Stimulated activated CD4-positive, alpha-beta T cell treated with anti-CD3 and anti-CD28 coated beads, TNF-alpha, amount 100 ng/mL, for 24 hours (primary cell): ENCODE results near the gene HFE.
A peak's percentile ranks its signal among the peaks of the same experiment; 100 is the strongest.
"Not testable (repeated sequence)": the region's sequence is repeated elsewhere in the genome, so short reads cannot be mapped to it uniquely, and the experiment has no call there.

ENCODE experiments used
- DNase-seq, 3 experiments: peaks; one replicate each; pipeline ENCODE4 v3.0.0-alpha.2; 2020; ENCODE audit warnings: low read depth in 3 of 3

HFE gene

DNA sequence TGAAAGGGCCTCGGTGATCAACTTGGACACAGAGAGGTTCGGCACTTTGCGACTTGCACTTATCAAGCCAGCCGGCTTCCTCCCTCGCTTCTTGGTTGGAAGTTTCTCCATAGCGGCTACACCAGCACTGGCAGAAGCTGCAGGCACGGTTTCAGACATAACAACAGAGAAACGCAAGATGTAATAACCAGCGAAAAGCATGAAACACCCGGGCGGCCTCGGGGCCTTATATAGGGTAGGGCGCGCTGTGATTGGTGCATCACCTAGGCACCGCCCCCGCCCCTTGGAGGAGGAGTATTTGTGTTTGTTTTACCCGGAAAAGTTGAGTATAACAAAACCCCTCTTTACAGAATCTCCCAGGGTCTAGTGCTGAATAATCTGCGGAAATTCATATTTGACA is 20.7 kb downstream of the HFE start:
- DNase-seq, result no peak

DNA sequence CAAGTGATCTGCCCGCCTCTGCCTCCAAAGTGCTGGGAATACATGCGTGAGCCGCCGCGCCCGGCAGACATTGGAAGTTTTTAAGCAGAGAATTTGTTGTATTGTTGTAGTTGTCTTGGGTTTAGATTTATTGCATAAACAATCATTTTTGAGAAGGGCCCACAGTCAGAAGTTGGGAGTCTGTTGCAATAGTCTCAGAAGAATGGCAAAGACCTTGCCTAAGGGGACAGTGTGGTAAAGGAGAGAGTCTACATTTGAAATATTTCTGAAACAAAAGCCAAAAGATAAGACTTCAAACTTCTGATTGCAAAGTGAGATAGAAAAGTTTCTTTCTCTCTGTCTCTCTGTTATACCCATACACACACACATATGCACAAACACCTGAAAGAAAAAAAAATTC is 22.5 kb downstream of the HFE start:
- no peak for DNase-seq

DNA sequence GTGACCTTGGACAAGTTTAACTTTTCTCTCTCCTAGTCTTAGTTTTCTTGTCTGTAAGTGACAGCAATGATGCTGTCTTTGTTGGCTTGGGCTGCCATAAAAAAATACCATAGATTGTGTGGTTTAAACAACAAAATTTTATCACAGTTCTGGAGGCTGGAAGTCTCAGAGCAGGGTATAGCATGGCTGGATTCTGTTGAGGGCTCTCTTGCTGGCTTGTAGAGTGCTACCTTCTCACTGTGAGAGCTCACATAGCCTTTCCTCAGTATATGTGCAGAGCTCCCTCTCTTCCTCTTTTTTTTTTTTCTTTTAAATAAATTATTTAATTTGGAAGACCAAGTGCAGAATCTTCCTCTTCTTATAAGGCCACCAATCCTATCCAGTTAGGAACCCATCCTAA is 26.3 kb downstream of the HFE start:
- DNase-seq, result no peak

DNA sequence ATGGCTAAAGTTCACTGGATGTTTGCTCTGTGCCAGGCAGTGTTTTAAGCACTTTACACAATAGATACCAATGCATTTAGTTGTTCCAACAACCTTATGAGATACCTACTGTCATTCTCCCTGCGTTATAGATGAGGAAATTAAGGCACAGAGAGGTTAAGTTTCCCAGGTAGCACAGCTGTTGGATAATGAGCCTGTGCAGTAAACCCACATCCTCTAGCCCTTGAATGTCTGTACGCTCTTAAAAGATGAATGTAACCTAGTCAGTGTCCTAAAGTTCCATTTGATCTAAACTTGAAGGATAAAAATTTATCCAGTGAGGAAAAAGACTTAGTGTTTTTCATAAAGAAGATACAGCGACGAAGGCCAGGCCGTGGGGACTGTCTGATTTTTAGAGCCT is 28.0 kb downstream of the HFE start:
- DNase-seq, result no peak

DNA sequence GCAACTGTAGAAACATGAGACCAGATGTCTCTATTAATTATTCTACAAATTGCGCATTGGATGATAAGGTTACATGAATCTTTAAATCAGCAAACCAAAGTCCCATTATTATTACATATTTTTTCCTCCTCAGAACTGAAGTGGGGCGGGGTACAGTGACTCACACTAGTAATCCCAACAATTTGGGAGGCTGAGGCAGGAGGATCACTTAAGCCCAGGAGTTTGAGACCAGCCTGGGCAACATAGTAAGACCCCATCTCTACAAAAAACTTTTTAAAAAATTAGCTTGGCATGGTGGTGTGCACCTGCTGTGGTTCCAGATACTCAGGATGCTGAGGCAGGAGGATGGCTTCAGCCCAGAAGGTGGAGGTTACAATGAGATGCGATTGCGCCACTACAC is 29.0 kb downstream of the HFE start:
- DNase-seq, result no peak

DNA sequence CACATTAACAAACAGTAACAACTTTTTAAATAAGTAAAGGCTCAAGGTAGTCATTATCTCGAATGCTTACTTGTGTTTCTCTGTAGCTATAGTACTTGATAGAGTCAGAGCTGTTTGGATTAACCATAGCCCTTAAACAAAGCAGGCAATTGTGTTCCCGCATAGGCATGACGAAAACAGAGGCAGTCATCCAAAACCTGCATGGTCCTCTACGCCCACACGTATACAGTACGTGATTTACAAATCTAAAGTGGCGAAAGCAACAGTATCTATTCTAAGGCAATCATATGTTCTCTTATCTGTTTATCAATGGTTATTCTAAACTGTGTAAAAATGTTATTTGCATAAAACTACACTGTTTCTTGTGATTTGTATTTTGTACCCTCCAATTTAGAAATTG is 31.8 kb downstream of the HFE start:
- no peak for DNase-seq

DNA sequence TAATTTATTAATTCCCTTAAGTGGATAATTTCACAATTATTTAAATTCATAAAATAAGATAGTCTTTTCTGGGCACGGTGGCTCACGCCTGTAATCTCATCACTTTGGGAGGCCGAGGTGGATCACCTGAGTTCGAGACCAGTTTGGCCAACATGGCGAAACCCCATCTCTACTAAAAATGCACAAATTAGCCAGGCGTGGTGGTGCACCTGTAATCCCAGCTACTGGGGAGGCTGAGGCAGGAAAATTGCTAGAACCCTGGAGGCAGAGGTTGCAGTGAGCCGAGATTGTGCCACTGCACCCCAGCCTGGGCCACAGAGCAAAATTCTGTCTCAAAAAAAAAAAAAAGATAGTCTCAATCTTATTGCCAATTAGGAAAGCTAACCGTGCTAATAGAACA is 32.9 kb downstream of the HFE start:
- not testable (repeated sequence) for DNase-seq

DNA sequence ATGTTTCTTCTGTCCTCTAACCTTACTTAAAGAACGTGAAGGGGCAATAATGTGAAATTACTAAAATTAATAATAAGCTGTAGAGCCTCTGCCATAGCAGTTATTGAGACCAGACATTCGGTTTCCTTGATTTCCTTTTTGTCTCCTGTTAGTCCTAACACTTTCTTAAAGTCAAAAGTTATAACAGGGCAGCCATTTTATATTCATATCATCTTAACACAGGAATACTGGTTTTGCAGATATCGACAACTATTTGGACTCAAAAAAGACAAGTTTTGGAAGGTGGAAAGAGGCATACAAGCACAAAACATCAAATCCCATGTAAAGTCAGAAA is 33.5 kb downstream of the HFE start:
- no peak for DNase-seq

DNA sequence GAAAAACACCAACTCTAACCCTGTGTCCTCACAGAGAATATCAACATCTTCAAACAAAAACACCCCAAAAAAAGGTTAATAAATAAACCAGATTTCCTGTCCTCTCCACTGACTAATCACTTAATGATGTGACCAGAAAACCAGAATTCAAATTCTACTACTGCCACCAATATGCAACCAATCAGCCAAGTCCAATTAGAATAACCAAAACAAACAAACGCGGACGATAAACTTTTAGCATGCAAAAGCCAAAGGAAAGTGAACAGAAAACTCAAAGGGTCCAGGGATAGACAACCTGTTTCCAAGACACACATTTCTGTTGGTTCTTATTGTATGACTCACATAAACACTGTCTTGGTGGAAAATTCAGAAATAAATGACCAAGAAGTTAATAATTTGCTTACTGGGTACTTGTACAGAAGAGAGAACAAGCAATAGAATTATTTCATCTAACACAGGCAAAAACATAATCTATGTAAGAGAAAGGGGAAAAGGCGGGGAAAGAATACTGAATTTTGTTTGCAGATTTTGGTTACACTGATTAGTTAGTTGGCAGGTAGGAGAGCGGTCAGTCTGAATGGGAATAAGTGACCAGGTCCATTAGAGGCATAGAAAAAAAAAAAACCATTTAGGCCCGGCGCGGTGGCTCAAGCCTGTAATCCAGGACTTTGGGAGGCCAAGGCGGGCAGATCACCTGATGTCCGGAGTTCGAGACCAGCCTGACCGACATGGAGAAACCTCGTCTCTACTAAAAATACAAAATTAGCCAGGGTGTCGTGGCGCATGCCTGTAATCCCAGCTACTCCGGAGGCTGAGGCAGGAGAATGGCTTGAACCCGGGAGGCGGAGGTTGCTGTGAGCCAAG is 34.1 kb downstream of the HFE start:
- DNase-seq, result no peak

DNA sequence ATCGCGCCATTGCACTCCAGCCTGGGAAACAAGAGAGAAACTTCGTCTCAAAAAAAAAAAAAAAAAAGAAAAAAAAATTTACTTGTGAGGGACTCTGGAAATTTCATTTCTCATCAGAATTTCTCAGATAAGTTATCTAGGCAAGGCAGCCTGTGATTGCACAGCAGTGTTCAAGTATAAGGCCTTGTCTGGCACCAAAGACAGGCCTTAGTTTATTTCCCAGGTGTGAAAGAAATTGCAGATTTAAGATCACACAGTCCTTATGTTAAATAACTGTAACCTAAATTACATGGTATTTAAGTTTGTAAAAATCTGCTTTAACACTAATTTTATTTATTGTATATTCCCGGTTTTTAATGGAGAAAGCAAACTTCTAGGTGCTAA is 34.8 kb downstream of the HFE start:
- DNase-seq, result no peak

DNA sequence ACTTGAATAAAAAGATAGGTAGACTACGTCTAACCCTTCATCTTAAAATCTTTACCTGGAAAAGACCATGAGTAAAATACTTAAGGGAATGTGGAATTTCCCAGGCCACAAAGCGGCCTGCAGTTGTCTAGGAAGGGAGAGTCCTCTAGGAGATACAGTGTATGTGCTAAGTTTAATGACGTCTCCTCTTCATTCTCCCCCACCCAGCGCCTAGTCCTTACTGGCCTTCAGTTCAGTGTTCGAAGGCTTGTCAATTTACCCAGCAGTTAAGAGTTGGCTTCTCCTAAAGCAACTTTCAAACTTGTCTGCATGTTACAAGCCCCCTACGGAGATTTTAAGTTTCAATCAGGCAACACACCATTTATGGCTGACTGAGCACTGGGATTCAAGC is 35.2 kb downstream of the HFE start:
- no peak for DNase-seq

DNA sequence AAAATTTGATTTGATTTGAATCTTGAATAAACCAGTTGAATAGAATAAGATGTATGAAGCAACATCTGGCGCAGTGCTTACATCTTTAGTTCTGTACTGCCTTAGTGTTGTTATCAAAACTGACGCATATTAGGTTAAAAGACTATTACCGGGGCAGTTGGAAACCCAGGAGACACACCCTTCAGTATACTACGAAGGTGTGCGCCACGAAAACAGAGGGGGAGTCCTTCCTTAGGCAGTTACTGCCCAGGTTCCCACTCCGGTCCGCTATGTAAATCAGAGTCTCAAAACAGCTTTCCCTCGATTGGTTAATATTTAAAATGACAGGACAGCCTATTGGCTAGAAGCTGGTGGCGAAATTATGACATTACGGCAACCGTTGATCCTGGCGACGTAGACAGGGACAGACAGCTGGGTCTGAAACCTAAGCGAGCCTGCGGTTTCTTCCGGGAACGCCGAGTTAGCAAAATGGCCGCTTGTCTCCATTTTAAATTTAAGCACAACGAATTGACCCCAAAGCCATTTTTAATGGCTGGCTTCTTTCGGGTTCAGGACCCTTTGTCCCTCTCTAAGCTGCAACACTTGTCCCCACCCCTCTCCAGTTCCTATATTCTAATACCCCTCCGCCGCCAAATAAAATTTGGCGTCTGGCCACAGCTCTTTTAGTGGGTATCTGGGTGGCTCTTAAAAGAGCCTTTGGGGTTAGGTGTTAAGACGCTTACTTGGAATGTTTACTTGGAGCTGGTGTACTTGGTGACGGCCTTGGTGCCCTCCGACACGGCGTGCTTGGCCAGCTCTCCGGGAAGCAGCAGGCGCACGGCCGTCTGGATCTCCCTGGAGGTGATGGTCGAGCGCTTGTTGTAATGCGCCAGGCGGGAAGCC is 35.8 kb downstream of the HFE start:
- peak; percentile 82 to 92 (median 88) for DNase-seq

DNA sequence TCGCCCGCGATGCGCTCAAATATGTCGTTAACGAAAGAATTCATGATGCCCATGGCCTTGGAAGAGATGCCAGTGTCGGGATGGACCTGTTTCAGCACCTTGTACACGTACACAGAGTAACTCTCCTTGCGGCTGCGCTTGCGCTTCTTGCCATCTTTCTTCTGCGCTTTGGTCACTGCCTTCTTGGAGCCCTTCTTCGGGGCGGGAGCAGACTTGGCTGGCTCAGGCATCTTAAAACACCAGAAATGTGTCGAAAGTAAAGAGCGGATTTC is 36.4 kb downstream of the HFE start:
- peak in 2 of 3 experiments; percentile 64 to 70 for DNase-seq

DNA sequence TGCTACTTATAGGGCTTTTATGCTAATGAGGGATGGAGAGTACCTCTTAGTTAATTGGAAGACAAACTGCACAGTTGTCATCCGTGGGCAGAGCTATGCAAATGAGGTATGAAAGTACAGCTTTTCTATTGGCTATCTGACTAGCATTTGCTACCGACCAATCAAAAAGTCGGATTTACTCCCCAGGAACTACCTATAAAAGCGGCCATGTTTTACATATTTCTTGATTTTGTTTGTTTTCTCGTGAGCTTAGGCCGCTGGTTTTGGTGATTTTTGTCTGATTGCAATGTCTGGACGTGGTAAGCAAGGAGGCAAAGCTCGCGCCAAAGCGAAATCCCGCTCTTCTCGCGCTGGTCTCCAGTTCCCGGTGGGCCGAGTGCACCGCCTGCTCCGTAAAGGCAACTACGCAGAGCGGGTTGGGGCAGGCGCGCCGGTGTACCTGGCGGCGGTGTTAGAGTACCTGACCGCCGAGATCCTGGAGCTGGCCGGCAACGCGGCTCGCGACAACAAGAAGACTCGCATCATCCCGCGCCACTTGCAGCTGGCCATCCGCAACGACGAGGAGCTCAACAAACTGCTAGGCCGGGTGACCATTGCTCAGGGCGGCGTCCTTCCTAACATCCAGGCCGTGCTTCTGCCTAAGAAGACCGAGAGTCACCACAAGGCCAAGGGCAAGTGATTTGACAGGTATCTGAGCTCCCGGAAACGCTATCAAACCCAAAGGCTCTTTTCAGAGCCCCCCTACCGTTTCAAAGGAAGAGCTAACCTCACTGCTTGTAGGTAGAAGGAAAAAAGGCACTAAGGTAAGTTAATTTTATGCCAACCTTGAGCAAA is 36.9 kb downstream of the HFE start:
- peak; percentile 45 to 70 (median 64) for DNase-seq

DNA sequence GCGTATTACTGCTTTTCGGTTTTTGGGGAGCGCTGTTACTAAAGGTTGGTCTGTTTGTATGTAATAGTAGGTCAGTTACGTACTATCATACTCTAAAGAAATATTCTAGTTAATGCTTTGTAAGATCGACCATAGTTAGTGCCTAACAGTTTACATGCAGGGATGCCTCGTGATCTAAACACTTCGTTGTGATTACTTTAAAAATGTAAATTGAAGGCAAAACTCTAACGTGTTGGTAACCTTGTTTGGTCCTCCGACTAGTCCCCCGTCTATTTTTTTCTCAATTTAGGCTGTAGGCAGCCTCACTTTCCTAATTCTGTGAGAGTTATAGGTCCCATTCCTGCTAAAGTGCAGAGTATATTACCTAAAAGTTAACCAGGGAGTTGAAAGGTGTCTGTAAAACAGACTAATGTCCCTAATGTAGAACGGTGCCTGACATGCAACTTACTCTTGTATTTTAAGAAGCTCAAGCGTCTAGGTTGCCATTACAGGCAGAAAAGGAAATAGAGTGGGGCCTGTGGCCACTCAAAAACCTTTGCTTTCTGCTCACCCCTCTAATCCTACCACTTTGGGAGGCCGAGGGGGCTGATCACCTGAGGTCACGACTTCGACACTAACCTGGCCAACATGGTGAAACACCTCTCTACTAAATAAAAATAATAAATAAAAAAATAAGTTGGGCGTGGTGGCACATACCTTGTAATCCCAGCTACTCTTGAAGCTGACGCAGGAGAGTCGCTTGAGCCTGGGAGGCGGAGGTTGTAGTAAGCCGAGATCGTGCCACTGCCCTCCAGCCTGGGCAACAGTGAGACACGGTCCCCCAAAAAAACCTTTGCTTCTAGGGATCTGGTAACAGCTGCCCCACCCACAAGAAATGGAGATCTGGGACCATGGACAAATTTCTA is 37.8 kb downstream of the HFE start:
- peak in 1 of 3 experiments; percentile 12 for DNase-seq

DNA sequence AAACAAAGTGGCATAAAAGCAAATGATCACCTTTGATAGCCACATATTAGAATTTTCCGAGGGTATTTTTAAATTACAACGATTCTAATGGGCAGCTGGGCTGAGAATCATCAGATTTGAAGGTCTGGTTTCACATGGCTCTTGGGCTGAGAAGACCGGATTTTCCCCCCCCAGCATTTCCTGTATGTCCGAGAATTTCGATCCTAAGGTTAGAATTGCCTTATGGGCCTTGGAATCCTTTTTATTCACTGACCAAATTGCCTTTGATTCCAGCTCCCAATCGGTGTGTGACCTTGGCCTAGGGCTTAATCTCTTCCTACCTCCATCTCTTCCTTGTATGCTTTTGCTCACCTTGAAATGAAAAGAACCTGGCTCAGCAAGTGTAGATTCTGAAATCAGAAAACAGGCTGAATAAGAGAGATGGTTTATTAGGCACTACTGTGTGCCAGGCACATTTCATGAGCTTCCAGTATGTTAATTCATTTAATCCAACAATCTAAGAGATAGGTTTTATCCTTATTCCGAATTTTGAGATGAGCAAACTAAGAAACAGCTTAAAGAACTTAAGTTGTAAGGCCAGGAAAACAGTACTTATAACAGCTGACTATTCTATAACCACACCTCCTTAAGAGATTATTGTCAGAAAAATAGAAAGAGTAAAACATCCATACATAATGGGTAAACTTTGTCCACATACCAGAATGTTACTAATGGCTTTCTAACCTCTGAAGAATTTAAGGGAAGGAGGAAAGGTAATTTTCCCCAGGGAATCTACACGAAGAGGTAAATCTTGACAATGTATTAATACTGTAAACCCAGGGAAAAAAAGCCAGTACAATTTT is 39.4 kb downstream of the HFE start:
- no peak for DNase-seq

DNA sequence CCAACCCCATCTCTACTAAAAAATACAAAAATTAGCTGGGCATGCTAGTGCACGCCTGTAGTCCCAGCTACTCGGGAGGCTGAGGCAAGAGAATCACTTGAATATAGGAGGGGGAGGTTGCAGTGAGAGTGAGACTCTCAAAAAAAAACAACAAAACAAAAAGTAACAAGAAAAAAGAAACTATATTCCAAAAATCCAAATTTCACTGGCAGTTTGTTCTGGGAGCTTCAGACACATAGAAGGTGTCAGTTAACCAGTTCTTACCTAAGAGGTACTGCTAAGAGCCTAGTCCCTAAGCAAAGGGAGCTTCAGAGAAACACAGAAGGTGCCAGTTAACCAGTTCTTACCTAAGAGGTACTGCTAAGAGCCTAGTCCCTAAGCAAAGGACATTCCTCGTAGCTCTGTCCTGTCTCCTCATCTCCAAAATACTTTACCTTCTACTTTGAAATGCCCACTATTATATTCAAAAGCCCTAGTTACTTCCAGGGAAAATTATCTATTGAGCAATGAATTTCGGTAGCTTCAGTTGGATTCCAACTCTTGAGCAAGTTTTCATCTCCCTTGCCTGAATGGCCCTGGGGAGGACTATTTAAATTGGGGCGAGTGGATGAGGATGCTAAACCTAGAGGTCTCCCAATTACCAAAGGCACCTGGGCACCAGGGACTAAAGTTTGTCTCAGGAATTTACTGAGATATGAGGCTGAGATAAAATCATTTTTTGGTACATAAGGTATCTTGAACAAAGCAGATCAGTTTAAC is 41.0 kb downstream of the HFE start:
- no peak for DNase-seq

DNA sequence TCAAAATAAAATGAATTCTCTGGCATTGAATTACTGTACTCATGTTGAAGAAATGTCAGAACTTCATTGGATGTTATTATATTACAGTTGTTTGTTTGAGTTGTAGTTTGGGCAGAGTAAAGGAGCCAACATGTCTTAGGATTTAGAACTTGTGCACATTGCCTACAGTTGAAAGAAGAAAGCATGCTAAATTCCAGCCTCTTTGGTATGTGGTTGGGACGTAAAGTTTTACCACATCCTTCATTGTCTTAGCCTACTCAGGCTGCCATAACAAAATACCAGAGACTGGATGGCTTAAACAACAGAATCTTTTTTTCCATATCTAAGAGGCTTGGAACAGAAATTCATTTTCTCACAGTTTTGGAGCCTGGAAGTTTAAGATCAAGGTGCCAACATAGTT is 42.4 kb downstream of the HFE start:
- DNase-seq, result no peak

DNA sequence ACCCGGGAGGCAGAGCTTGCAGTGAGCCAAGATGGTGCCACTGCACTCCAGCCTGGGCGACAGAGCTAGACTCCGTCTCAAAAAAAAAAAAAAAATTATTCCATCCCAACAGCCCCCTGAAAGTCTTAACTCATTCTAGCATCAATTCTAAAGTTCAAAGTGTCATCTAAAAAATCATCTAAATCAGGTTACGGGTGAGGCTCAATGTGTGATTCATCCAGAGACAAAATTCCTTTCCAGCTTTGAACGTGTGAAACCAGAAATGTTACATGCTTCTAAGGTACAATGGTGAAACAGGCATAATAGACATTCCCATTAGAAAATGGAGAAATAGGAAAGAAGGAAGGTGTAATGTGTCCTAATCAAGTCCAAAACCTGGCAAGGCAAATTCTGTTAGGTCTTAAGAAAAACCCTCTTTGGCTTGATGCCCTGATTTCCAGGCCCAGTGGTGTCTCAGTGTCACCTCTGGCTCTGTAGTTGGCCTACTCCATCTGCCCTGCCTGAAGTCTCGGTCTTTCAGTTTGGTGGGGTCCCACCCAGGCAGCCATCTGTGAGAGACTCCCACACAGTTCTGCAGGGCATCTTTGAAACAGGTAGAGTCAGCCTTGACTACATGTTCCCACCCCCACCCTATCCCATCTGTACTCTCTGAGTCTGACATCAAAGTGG is 43.5 kb downstream of the HFE start:
- no peak for DNase-seq
